ENCODE results near the gene IRAK2.

Gene IRAK2

DNA sequence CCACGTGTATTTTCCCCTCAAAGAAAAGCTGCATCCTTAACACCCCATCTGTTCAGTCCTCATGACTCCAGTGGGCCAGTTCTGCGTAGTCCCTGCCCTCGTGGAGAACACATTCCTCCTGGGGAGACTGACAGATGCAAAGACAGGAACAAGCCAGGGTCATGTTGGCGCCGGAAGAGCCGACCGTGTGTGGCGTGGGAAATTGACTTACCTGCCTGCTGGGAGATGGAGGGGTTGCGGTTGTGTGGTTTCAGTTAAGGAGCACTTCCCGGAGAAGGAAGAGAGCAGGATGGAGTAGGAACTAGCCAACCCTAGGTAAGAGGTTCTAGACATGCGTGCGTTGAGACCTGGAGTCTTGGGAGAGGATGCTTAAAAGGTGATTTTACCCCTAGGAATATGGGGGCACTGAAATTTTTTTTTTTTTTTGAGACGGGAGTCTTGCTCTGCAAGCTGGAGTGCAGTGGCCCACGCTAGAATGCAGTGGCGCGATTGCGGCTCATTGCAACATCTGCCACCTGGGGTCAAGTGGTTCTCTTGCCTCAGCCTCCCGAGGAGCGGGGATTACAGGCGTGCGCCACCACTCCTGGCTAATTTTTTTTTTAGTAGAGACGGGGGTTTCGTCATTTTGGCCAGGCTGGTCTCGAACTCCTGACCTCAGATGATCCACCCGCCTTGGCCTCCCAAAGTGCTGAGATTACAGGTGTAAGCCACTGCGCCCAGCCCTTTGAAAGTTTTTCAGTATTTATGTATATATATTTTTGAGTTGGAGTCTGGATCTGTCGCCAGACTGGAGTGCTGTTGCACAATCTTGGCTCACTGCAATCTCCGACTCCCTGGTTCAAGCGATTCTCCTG lies 21.8 kb upstream of the IRAK2 start:
- Histone ChIP-seq H2BK12ac (ENCODE audit: low read length) (no peak overlapping the region), H4K91ac (ENCODE audit: low read depth, low read length) (no peak overlapping the region), H3K9ac (ENCODE audit: low read length) (peak overlapping the region; percentile 6), H2AK5ac (ENCODE audit: low read length) (no peak overlapping the region), H3K27ac (ENCODE audit: low read depth, low read length) (no peak overlapping the region), H4K12ac (ENCODE audit: low read depth, low read length) (peak overlapping the region; percentile 2), H3K4me2 (ENCODE audit: low read length) (peak overlapping the region; percentile 62), H4K8ac (ENCODE audit: low read depth, low read length) (no peak overlapping the region), H3K79me1 (ENCODE audit: low read length) (peaks cover 9% of the 10 kb centered on the region), H3K4ac (ENCODE audit: low read depth, low read length) (peak overlapping the region; percentile 16), H3K9me3 (ENCODE audit: insufficient read depth, low read depth, low read length) (no peaks in the 10 kb centered on the region), H2BK5ac (ENCODE audit: low read depth, low read length, poor library complexity) (no peak overlapping the region), H3K4me1 (ENCODE audit: control insufficient read depth in 1 of 2, insufficient read depth in 2 of 2, low read length in 2 of 2) (peaks cover 6 to 11% of the 10 kb centered on the region in 2 experiments), H3K27me3 (ENCODE audit: insufficient read depth, low read length) (no peaks in the 10 kb centered on the region), H3K36me3 (ENCODE audit: control insufficient read depth in 1 of 2, insufficient read depth in 2 of 2, low read length in 2 of 2) (peaks cover 2 to 3% of the 10 kb centered on the region in 2 experiments), H3K18ac (ENCODE audit: low read length) (no peak overlapping the region), H3K23ac (ENCODE audit: low read length) (no peak overlapping the region), H2AFZ (ENCODE audit: insufficient read depth, low read length, poor library complexity) (no peak overlapping the region), H3K79me2 (ENCODE audit: control insufficient read depth, insufficient read depth, low read length, poor library complexity) (peaks cover 19% of the 10 kb centered on the region), H3K14ac (ENCODE audit: low read length) (no peak overlapping the region), H3K4me3 (ENCODE audit: low read depth, low read length) (peak overlapping the region; percentile 53), H2BK120ac (ENCODE audit: insufficient read depth, low read length, poor library complexity) (no peak overlapping the region)
- peak; percentile 53 to 65 for DNase-seq
- no CpG with 5 or more reads among the region's 29 CpGs for WGBS (ENCODE audit: extremely low coverage, insufficient coverage, insufficient read length)

DNA sequence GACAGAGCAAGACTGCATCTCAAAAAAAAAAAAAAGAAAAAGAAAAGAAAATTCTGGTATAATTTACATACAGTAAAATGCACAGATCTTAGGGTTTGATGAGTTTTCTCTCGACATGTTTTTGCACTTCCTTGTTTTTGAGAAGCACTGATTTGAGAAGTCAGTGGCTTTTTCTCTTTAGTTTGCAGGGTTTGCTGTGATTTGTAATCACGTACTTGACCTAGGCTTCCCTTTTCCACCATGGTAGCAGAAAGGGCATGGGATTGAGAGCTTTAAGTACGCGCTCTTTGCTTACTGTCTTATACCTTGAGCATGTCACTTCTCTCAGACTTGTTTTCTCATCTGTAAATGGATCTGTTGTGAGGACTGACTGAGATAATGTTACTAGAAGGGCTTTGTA lies 19.0 kb upstream of the IRAK2 start:
- H3K9me3 ChIP-seq (ENCODE audit: insufficient read depth, low read depth, low read length) = no peaks in the 10 kb centered on the region
- H3K4me3 ChIP-seq (ENCODE audit: low read depth, low read length) = no peak overlapping the region
- no peak overlapping the region for H3K9ac ChIP-seq (ENCODE audit: low read length)
- H3K27ac ChIP-seq (ENCODE audit: low read depth, low read length) = no peak overlapping the region
- no peak overlapping the region for H4K12ac ChIP-seq (ENCODE audit: low read depth, low read length)
- no peak overlapping the region for H3K14ac ChIP-seq (ENCODE audit: low read length)
- H2BK5ac ChIP-seq (ENCODE audit: low read depth, low read length, poor library complexity) = no peak overlapping the region
- H3K4me1 ChIP-seq (ENCODE audit: control insufficient read depth in 1 of 2, insufficient read depth in 2 of 2, low read length in 2 of 2) = peaks cover 6 to 11% of the 10 kb centered on the region in 2 experiments
- H3K4ac ChIP-seq (ENCODE audit: low read depth, low read length) = no peak overlapping the region
- H3K18ac ChIP-seq (ENCODE audit: low read length) = no peak overlapping the region
- no peak overlapping the region for H2AFZ ChIP-seq (ENCODE audit: insufficient read depth, low read length, poor library complexity)
- no peak overlapping the region for H4K91ac ChIP-seq (ENCODE audit: low read depth, low read length)
- no peak overlapping the region for H4K8ac ChIP-seq (ENCODE audit: low read depth, low read length)
- WGBS (ENCODE audit: extremely low coverage, insufficient coverage, insufficient read length) = no CpG with 5 or more reads among the region's 4 CpGs
- peaks cover 17 to 20% of the 10 kb centered on the region in 2 experiments for H3K36me3 ChIP-seq (ENCODE audit: control insufficient read depth in 1 of 2, insufficient read depth in 2 of 2, low read length in 2 of 2)
- H2AK5ac ChIP-seq (ENCODE audit: low read length) = no peak overlapping the region
- peaks cover 9% of the 10 kb centered on the region for H3K79me1 ChIP-seq (ENCODE audit: low read length)
- peaks cover 19% of the 10 kb centered on the region for H3K79me2 ChIP-seq (ENCODE audit: control insufficient read depth, insufficient read depth, low read length, poor library complexity)
- no peak overlapping the region for H2BK12ac ChIP-seq (ENCODE audit: low read length)
- H3K23ac ChIP-seq (ENCODE audit: low read length) = no peak overlapping the region
- no peak overlapping the region for H2BK120ac ChIP-seq (ENCODE audit: insufficient read depth, low read length, poor library complexity)
- DNase-seq = no peak
- no peak overlapping the region for H3K4me2 ChIP-seq (ENCODE audit: low read length)
- no peaks in the 10 kb centered on the region for H3K27me3 ChIP-seq (ENCODE audit: insufficient read depth, low read length)

DNA sequence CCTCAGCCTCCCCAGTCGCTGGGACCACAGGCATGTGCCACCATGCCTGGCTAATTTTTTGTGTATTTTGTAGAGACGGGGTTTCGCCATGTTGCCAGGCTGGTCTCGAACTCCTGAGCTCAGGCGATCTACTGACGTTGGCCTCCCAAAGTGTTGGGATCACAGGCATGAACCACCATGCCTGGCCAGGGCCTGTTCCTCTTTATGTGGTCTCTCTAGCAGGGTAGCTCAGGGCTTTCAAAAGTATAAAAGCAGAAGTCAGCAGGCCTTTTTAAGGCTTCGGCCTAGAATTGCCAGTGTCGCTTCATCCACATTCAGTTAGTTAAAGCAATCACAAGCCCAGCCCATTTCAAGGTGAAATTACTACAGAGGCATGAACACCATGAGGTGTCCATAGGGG lies 15.5 kb upstream of the IRAK2 start:
- Histone ChIP-seq H4K8ac (ENCODE audit: low read depth, low read length) (no peak overlapping the region), H3K9me3 (ENCODE audit: insufficient read depth, low read depth, low read length) (no peaks in the 10 kb centered on the region), H3K14ac (ENCODE audit: low read length) (no peak overlapping the region), H3K4me1 (ENCODE audit: control insufficient read depth in 1 of 2, insufficient read depth in 2 of 2, low read length in 2 of 2) (no peaks in the 10 kb centered on the region), H2AK5ac (ENCODE audit: low read length) (no peak overlapping the region), H2BK120ac (ENCODE audit: insufficient read depth, low read length, poor library complexity) (no peak overlapping the region), H3K4me3 (ENCODE audit: low read depth, low read length) (no peak overlapping the region), H3K36me3 (ENCODE audit: control insufficient read depth in 1 of 2, insufficient read depth in 2 of 2, low read length in 2 of 2) (peaks cover 30 to 34% of the 10 kb centered on the region in 2 experiments), H3K4ac (ENCODE audit: low read depth, low read length) (no peak overlapping the region), H3K4me2 (ENCODE audit: low read length) (no peak overlapping the region), H2BK5ac (ENCODE audit: low read depth, low read length, poor library complexity) (no peak overlapping the region), H3K18ac (ENCODE audit: low read length) (no peak overlapping the region), H2BK12ac (ENCODE audit: low read length) (no peak overlapping the region), H3K23ac (ENCODE audit: low read length) (no peak overlapping the region), H2AFZ (ENCODE audit: insufficient read depth, low read length, poor library complexity) (no peak overlapping the region), H3K27me3 (ENCODE audit: insufficient read depth, low read length) (no peaks in the 10 kb centered on the region), H3K79me1 (ENCODE audit: low read length) (no peaks in the 10 kb centered on the region), H3K27ac (ENCODE audit: low read depth, low read length) (no peak overlapping the region), H4K91ac (ENCODE audit: low read depth, low read length) (no peak overlapping the region), H3K79me2 (ENCODE audit: control insufficient read depth, insufficient read depth, low read length, poor library complexity) (peaks cover under 1% of the 10 kb centered on the region), H4K12ac (ENCODE audit: low read depth, low read length) (no peak overlapping the region), H3K9ac (ENCODE audit: low read length) (no peak overlapping the region)
- DNase-seq = no peak
- no CpG with 5 or more reads among the region's 8 CpGs for WGBS (ENCODE audit: extremely low coverage, insufficient coverage, insufficient read length)

DNA sequence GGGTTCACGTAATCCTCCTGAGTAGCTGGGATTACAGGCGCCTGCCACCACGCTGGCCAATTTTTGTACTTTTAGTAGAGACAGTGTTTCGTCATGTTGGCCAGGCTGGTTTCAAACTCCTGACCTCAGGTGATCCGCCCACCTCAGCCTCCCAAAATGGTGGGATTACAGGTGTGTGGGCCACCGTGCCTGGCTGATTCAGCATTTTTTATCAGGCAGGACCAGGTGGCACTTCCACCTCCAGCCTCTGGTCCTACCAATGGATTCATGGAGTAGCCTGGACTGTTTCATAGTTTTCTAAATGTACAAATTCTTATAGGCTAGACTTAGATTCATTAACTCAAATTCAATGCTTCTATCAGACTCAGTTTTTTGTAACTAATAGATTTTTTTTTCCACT lies 13.7 kb upstream of the IRAK2 start:
- H2BK120ac ChIP-seq (ENCODE audit: insufficient read depth, low read length, poor library complexity) = no peak overlapping the region
- H3K23ac ChIP-seq (ENCODE audit: low read length) = no peak overlapping the region
- H3K9ac ChIP-seq (ENCODE audit: low read length) = no peak overlapping the region
- no CpG with 5 or more reads among the region's 6 CpGs for WGBS (ENCODE audit: extremely low coverage, insufficient coverage, insufficient read length)
- no peak overlapping the region for H4K91ac ChIP-seq (ENCODE audit: low read depth, low read length)
- no peak overlapping the region for H3K27ac ChIP-seq (ENCODE audit: low read depth, low read length)
- H3K4me2 ChIP-seq (ENCODE audit: low read length) = no peak overlapping the region
- H3K4ac ChIP-seq (ENCODE audit: low read depth, low read length) = no peak overlapping the region
- H3K36me3 ChIP-seq (ENCODE audit: control insufficient read depth in 1 of 2, insufficient read depth in 2 of 2, low read length in 2 of 2) = peaks cover 30 to 39% of the 10 kb centered on the region in 2 experiments
- no peak overlapping the region for H2AK5ac ChIP-seq (ENCODE audit: low read length)
- H3K18ac ChIP-seq (ENCODE audit: low read length) = no peak overlapping the region
- no peak overlapping the region for H4K8ac ChIP-seq (ENCODE audit: low read depth, low read length)
- H2BK5ac ChIP-seq (ENCODE audit: low read depth, low read length, poor library complexity) = no peak overlapping the region
- H3K4me3 ChIP-seq (ENCODE audit: low read depth, low read length) = no peak overlapping the region
- no peaks in the 10 kb centered on the region for H3K9me3 ChIP-seq (ENCODE audit: insufficient read depth, low read depth, low read length)
- H3K79me1 ChIP-seq (ENCODE audit: low read length) = no peaks in the 10 kb centered on the region
- H2BK12ac ChIP-seq (ENCODE audit: low read length) = no peak overlapping the region
- H3K79me2 ChIP-seq (ENCODE audit: control insufficient read depth, insufficient read depth, low read length, poor library complexity) = no peaks in the 10 kb centered on the region
- peaks cover 2% of the 10 kb centered on the region in 2 experiments for H3K4me1 ChIP-seq (ENCODE audit: control insufficient read depth in 1 of 2, insufficient read depth in 2 of 2, low read length in 2 of 2)
- H4K12ac ChIP-seq (ENCODE audit: low read depth, low read length) = no peak overlapping the region
- DNase-seq = no peak
- no peak overlapping the region for H3K14ac ChIP-seq (ENCODE audit: low read length)
- no peak overlapping the region for H2AFZ ChIP-seq (ENCODE audit: insufficient read depth, low read length, poor library complexity)
- H3K27me3 ChIP-seq (ENCODE audit: insufficient read depth, low read length) = no peaks in the 10 kb centered on the region
